Measurements from ENCODE around the gene CHTF8.
"Not testable (repeated sequence)": the region's sequence is repeated elsewhere in the genome, so short reads cannot be mapped to it uniquely, and the experiment has no call there.

The CHTF8 gene

GRCh38 chr16:69132424-69133252 lies at the start of gene CHTF8, which contains the start of gene UTP4:
Gene CHTF8 (minus strand): TSS chr16:69132588. CDS start chr16:69121458, 11,130 bp downstream.
Gene UTP4 (plus strand): TSS chr16:69132649. CDS start chr16:69133460, 811 bp downstream.
- DNase-seq = peak; percentile 79 to 87

GRCh38 chr16:69180011-69180338 lies 47.6 kb upstream of the CHTF8 start:
- DNase-seq = no peak

GRCh38 chr16:69179328-69180010 lies 47.1 kb upstream of the CHTF8 start:
- no peak for DNase-seq

- DNase-seq = no peak
Measured at GRCh38 chr16:69176033-69176800, 43.8 kb upstream of the CHTF8 start.

GRCh38 chr16:69171325-69172084 lies 39.1 kb upstream of the CHTF8 start:
- DNase-seq = no peak

- DNase-seq = no peak
Measured at GRCh38 chr16:69169607-69170352, 37.4 kb upstream of the CHTF8 start.

GRCh38 chr16:69169051-69169450 lies 36.7 kb upstream of the CHTF8 start:
- no peak for DNase-seq

GRCh38 chr16:69166946-69167930 lies 34.9 kb upstream of the CHTF8 start:
- no peak for DNase-seq

- peak in 1 of 2 donors; percentile 18 for DNase-seq
Measured at GRCh38 chr16:69166221-69166833, 33.9 kb upstream of the CHTF8 start.

- no peak for DNase-seq
Measured at GRCh38 chr16:69165584-69165983, 33.2 kb upstream of the CHTF8 start.

- DNase-seq = no peak
Measured at GRCh38 chr16:69160192-69160591, 27.8 kb upstream of the CHTF8 start.

- no peak for DNase-seq
Measured at GRCh38 chr16:69157196-69157595, 24.8 kb upstream of the CHTF8 start.

- DNase-seq = peak; percentile 54 to 78
Measured at GRCh38 chr16:69150146-69150865, 17.9 kb upstream of the CHTF8 start.

GRCh38 chr16:69149621-69150020 lies 17.2 kb upstream of the CHTF8 start:
- DNase-seq = not testable (repeated sequence)

GRCh38 chr16:69145658-69146057 lies 13.3 kb upstream of the CHTF8 start:
- DNase-seq = no peak

- no peak for DNase-seq
Measured at GRCh38 chr16:69143116-69143515, 10.7 kb upstream of the CHTF8 start.

GRCh38 chr16:69141936-69142335 lies 9.5 kb upstream of the CHTF8 start:
- no peak for DNase-seq

- DNase-seq = no peak
Measured at GRCh38 chr16:69141014-69141413, 8.6 kb upstream of the CHTF8 start.

GRCh38 chr16:69139464-69139863 lies 7.1 kb upstream of the CHTF8 start:
- not testable (repeated sequence) for DNase-seq
